GM19193 (cell line): ENCODE data around the gene USP30.

Source experiments
- POLR2A ChIP-seq: IDR thresholded peaks from 4 replicates; pipeline ENCODE4 v1.6.1; 2011; ENCODE audit not compliant: insufficient read depth, insufficient read length; ENCODE audit errors: extremely low read depth

The USP30 gene, protein sequence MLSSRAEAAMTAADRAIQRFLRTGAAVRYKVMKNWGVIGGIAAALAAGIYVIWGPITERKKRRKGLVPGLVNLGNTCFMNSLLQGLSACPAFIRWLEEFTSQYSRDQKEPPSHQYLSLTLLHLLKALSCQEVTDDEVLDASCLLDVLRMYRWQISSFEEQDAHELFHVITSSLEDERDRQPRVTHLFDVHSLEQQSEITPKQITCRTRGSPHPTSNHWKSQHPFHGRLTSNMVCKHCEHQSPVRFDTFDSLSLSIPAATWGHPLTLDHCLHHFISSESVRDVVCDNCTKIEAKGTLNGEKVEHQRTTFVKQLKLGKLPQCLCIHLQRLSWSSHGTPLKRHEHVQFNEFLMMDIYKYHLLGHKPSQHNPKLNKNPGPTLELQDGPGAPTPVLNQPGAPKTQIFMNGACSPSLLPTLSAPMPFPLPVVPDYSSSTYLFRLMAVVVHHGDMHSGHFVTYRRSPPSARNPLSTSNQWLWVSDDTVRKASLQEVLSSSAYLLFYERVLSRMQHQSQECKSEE

GRCh38 chr12:109052414-109053323 lies at the start of gene USP30:
USP30 (plus strand) TSS chr12:109052576; CDS start chr12:109052679, 103 bp downstream.
- TF ChIP-seq POLR2A: peak; percentile 28

DNA sequence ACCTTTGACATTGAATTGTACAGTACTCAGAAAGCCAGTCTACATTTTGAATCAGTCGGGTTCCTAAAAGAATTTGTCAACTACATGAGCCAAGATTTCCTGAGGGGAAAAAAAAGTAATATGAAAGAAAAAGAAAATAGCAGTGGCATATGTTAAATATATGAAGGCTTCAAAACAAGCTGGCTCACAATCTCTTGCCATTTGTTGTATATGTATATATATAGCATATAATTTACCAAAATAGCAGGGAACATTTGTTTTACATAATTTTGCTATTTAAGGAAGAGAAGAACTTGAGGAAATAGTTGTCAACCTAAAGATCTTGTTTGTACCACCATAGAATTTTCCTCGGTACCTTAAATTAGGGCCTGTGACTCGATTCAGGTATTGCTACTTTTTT lies 48.4 kb upstream of the USP30 start:
- TF ChIP-seq POLR2A: no peak

DNA sequence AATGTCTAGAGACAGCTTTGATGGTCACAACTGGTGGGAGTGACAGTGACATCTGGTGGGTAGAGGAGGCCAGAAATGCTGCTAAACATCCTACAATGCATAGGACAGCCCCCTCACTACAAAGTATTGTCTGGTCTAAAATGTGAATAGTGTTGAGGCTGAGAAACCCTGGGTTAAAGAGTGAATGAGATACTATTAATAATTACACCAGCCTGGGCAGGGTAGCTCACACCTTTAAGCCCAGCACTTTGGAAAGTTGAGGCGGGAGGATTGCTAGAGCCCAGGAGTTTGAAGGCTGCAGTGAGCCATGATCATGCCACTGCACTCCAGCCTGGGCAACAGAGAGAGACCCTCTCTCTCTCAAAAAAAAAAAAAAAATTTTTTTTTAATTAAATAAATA lies 42.6 kb upstream of the USP30 start:
- no peak for TF ChIP-seq POLR2A

DNA sequence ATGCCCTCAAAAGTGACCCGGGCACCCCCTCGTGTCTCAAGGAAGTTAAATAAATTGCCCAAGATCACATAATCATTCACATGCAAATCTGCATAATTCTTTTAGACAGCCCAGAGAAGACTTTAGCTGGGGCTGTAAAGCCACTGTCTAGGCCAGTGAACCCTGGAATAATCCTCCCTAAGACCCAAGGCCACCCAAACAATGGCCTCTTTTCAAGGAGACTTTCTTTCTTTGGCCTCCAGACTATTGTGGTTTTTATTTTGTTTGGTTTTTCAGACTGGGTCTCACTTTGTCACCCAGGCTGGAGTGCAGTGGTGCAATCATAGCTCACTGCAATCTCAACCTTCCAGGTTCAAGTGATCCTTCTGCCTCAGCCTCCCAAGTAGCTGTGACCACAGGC lies 42.1 kb upstream of the USP30 start:
- TF ChIP-seq POLR2A: no peak

- no peak for TF ChIP-seq POLR2A
Measured at GRCh38 chr12:109014984-109015765, 37.2 kb upstream of the USP30 start.

GRCh38 chr12:109016016-109016415 lies 36.4 kb upstream of the USP30 start:
- no peak for TF ChIP-seq POLR2A

- TF ChIP-seq POLR2A: no peak
Measured at GRCh38 chr12:109016978-109017377, 35.4 kb upstream of the USP30 start.

GRCh38 chr12:109018296-109018695 lies 34.1 kb upstream of the USP30 start:
- no peak for TF ChIP-seq POLR2A

GRCh38 chr12:109020146-109020795 lies 32.1 kb upstream of the USP30 start:
- no peak for TF ChIP-seq POLR2A

- TF ChIP-seq POLR2A: no peak
Measured at GRCh38 chr12:109020796-109021380, 31.5 kb upstream of the USP30 start, which contains the start of gene SVOP. SVOP (minus strand) TSS chr12:109021068; CDS start chr12:109020868, 200 bp downstream.

DNA sequence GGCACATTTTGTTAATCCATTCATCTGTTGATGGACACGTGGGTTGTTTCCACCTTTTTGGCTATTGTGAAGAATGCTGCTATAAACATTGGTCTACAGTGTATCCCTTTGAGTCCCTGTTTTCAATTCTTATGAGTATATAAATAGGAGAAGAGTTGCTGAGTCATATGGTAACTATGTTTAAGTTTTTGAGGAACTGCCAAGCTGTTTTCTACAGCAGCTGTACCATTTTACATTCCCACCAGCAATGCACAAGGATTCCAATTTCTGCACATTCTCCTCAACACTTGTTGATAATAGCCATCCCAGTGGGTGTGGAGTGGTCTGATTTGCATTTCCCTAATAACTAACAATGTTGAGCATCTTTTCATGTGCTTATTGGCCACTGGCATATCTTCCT lies 24.6 kb upstream of the USP30 start:
- TF ChIP-seq POLR2A: no peak

GRCh38 chr12:109029411-109029810 lies 23.0 kb upstream of the USP30 start:
- no peak for TF ChIP-seq POLR2A

DNA sequence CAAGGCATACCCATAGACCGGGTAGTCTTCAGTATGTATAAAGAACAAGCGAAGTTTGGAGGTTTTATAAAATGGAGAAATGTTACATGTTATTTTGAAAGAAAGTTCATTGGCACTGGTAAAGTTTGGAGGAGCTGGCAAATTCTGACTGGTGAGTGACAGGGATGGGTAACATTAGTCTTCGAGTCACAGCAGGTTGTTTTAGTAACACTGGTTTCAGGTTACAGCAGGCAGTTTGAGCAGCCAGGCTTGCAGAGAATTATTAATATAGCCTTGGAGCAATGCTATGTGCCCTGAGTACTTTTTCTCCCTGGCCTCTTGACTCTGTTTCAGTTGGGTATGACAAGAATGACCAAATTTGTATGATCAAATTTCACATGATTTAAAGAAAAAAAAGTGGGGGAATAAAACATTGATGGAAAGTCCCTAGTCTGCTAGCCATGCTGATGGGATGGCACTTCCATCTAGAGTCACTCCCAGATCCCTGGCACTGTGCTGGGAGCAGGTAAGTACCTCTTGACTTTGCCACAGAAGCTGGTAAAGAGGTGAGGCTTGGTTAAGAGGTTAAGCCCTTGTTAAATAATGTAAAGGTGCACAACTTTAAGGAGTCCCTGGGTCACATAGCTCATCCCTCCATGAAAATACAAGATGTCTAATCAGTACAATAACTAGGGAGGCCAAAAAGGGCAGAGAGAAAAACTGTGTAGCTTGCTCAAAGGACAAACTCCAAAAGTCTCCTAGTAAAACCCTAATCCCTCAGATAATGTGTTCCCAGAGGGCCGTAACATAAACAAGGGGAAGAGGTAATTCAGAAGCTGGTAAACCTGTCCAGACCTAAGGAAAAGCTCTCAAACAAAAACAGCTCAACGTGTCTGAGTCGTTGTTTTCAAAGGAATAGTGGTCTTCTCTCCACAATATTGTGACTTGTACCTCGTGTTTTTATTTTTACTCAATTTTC lies 18.9 kb upstream of the USP30 start:
- TF ChIP-seq POLR2A: no peak

GRCh38 chr12:109036975-109037374 lies 15.4 kb upstream of the USP30 start:
- TF ChIP-seq POLR2A: no peak
